ENCODE data around the gene SRRD. TPM values are rescaled to one million over a fixed set of nuclear protein-coding genes. Genes with fewer than 3 reads are reported as not detected.

Gene SRRD, protein sequence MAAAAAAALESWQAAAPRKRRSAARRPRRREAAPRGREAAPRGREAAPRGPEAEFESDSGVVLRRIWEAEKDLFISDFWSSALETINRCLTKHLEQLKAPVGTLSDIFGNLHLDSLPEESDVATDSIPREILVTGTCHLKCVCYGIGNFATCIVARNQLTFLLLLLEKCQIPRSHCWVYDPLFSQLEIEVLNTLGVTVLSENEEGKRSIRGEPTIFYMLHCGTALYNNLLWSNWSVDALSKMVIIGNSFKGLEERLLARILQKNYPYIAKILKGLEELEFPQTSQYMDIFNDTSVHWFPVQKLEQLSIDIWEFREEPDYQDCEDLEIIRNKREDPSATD
- total RNA-seq (10 to 100 TPM; 25.4 to 36.6 (median 28.9) TPM), polyA plus RNA-seq (10 to 100 TPM; 36.1 to 51.2 (median 38.3) TPM)
- long read RNA-seq, donor 1, full-length matches to known transcripts, result 14 of 19 reads
- long read RNA-seq, donor 1, partial matches to known transcripts, result 0 of 19 reads
- long read RNA-seq, donor 1, other reads (novel, unspliced or antisense), result 5 of 19 reads
- long read RNA-seq, donor 2, full-length matches to known transcripts, result 47 of 57 reads
- long read RNA-seq, donor 2, partial matches to known transcripts, result 0 of 57 reads
- long read RNA-seq, donor 2, other reads (novel, unspliced or antisense), result 10 of 57 reads

DNA sequence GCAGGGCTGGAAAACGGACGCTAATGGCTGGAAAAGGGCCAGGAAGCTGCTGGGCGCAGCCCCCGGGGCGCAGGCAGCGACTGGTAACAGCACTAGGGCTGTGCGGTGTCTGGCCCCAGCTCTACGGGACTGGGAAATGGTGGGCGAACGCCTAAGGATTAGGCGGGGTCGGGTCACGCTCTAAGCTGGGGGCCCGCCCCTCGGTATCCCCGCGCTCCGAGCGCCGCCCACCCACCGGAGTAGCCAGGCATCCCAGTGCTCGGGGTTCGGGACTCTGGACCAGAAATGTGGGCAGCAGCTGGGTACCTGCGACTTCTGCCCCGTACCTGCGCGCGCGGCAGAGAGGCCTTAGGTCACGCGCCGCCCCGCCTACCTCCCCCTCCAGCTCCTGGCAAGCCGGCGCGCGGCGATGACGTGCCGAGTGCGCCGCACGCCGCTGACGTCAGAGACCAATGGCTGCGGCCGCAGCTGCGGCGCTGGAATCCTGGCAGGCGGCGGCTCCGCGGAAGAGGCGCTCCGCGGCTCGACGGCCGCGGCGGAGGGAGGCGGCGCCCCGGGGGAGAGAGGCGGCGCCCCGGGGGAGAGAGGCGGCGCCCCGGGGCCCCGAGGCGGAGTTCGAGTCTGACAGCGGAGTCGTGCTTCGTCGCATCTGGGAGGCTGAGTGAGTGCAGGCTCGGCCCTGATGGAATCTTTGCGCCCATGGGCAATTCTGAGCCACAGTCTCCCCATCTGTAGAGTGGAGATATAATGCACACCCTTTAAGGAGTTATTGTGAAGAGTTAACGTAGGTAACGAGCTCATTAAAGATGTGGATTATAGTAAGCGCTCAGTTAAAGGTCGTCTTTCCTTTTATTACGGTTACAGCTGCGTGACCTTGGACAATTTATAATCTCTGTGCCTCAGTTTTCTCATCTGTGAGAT lies at the start of gene SRRD, which contains the start of gene HPS4:
SRRD (plus strand) TSS at position 439 of the 921 bp plus-strand sequence; CDS start at position 453, 14 bp downstream.
HPS4 (minus strand) TSS at position 345 of the 921 bp plus-strand sequence. CDS start 2,021 bp downstream, outside the sequence.
- Histone ChIP-seq H3K9me3 (no peaks in the 10 kb centered on the region), H3K27ac (peak within 1 kb of the TSS; percentile 100), H3K4me3 (peak within 1 kb of the TSS; percentile 99), H3K27me3 (ENCODE audit: insufficient read depth in 3 of 3, low read length in 2 of 3) (no peaks in the 10 kb centered on the region), H3K36me3 (ENCODE audit: insufficient read depth in 1 of 2, low read depth in 1 of 2) (peaks cover 7 to 59% of the 10 kb centered on the region in 2 donors), H3K4me1 (peaks cover 60% of the 10 kb centered on the region)
- DNase-seq (peak; percentile 91 to 95), ATAC-seq (peak; percentile 94 to 96 (median 95))
- intact Hi-C loops (cut with DNase I), result loop anchor here in 1 of 2 donors (5.0 kb wide), 1 partner anchor 104 kb away; no protein-coding TSS in a partner anchor
- TF ChIP-seq, protein P1, sequence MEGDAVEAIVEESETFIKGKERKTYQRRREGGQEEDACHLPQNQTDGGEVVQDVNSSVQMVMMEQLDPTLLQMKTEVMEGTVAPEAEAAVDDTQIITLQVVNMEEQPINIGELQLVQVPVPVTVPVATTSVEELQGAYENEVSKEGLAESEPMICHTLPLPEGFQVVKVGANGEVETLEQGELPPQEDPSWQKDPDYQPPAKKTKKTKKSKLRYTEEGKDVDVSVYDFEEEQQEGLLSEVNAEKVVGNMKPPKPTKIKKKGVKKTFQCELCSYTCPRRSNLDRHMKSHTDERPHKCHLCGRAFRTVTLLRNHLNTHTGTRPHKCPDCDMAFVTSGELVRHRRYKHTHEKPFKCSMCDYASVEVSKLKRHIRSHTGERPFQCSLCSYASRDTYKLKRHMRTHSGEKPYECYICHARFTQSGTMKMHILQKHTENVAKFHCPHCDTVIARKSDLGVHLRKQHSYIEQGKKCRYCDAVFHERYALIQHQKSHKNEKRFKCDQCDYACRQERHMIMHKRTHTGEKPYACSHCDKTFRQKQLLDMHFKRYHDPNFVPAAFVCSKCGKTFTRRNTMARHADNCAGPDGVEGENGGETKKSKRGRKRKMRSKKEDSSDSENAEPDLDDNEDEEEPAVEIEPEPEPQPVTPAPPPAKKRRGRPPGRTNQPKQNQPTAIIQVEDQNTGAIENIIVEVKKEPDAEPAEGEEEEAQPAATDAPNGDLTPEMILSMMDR (IDR thresholded peaks at IDR 0.05), result no peak
- 0 to 1% (median 1%) methylated on average over 64 to 84 of the region's 85 CpGs for WGBS, 3 donors

DNA sequence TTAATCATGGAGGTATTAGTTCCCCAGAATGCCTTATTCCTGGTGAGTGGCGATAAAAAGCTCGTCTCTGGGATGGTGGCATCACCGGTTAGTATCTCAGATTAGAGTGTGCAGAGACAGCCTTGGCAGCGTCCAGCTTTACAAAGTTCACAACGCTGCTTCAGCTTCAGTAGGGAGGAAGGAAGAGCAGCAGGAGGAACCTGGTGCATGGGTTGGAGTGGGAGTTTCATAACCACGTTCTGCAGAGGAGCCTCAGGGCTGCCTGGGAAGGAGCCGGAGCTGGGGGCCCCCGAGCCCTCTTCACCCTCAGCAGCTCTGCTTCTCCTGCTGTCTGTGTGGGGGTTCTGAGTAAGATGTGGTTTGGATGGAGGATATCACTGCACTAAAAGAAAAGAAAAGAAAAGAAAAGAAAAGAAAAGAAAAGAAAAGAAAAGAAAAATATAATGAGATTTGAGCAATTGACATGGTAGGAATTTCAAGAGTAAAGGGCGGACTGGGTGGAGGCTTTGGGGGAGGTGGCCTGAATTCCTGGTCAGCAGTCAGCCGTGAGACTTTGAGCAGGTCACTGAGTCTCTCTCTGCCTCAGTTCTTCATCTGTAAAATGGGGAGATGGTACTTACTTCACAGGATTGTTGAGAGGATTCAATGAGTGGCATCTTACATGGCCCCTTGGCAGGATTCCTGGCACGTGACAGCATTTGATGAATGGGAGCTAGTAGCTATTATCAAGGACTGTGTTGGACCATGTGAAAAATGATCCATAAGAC lies 48.2 kb upstream of the SRRD start:
- Histone ChIP-seq H3K4me1 (no peaks in the 10 kb centered on the region), H3K27ac (no peak overlapping the region), H3K36me3 (ENCODE audit: insufficient read depth in 1 of 2, low read depth in 1 of 2) (no peaks in the 10 kb centered on the region), H3K27me3 (ENCODE audit: insufficient read depth in 3 of 3, low read length in 2 of 3) (peaks cover 0 to 23% (median 9%) of the 10 kb centered on the region in 3 donors), H3K9me3 (no peaks in the 10 kb centered on the region), H3K4me3 (no peak overlapping the region)
- TF ChIP-seq, protein P1 (IDR thresholded peaks at IDR 0.05), result no peak
- ATAC-seq, result no peak
- intact Hi-C loops (cut with DNase I), result no loop called here
- no peak for DNase-seq
- 74 to 79% (median 78%) methylated on average over 11 of the region's 11 CpGs for WGBS, 3 donors

DNA sequence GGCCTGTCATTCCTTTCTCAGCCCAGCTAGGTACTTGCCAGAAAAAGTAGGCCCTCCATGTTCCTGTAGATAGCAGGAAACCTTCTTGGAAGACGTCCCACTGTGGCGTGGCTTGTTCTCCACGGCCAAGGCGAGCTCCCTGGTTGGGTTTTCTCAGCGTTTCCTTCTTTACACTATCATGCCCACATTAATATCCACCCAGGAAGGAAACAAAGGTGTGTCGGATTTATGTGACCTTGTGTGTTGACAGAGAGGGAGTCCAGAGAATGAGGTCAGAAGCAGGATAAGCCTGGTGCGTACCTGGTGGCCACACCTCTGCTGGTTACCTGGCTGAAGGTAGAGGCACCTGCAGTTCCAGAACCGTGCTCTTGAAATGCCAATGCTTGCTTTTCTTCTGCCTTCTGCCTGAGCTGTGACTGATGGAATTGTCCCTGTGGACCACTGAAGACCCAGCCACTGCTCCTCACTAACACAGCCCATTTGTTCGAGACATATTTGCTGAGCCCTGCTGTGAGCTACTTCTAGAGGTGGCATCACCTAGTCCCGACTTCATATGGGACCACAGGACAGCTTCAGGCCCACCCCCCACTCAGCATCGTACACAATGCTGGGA lies 46.7 kb upstream of the SRRD start:
- Histone ChIP-seq H3K27me3 (ENCODE audit: insufficient read depth in 3 of 3, low read length in 2 of 3) (peaks cover 0 to 13% (median 9%) of the 10 kb centered on the region in 3 donors), H3K9me3 (no peaks in the 10 kb centered on the region), H3K36me3 (ENCODE audit: insufficient read depth in 1 of 2, low read depth in 1 of 2) (no peaks in the 10 kb centered on the region), H3K4me3 (no peak overlapping the region), H3K27ac (no peak overlapping the region), H3K4me1 (no peaks in the 10 kb centered on the region)
- intact Hi-C loops (cut with DNase I), result no loop called here
- DNase-seq, result no peak
- ATAC-seq, result no peak
- TF ChIP-seq, protein P1 (IDR thresholded peaks at IDR 0.05), result no peak
- 71 to 79% (median 75%) methylated on average over 11 of the region's 11 CpGs for WGBS, 3 donors

Data from psoas muscle (tissue), 8 donors.